Measurements from ENCODE around the gene PPTC7. TPM values are rescaled to one million over a fixed set of nuclear protein-coding genes. Genes with fewer than 3 reads are reported as not detected.

Gene PPTC7
- total and polyA plus RNA-seq, 10 of the 15 experiments (the other 5 are each of a cell fraction or from before 2014, with no cell fraction given) = 4.0 to 69.6 (median 12.3) TPM

GRCh38 chr12:110585231-110585799 is 2.2 kb upstream of the PPTC7 start:
- Histone ChIP-seq H4K20me1 (ENCODE audit: control insufficient read depth, insufficient read depth) (no peaks in the 10 kb centered on the region), H3K36me3 (ENCODE audit: control insufficient read depth in 2 of 2, insufficient read depth in 2 of 2, low read length in 1 of 2) (no peaks in the 10 kb centered on the region), H3K4me2 (ENCODE audit: control insufficient read depth, insufficient read depth) (peak overlapping the region; percentile 68), H3K27ac (ENCODE audit: control insufficient read depth, insufficient read depth) (peak overlapping the region; percentile 38; the same call in 1 of the 2 replicates), H3K79me2 (ENCODE audit: control insufficient read depth, insufficient read depth, low read length) (peaks cover 33% of the 10 kb centered on the region), H3K4me3 (no peak overlapping the region), H2AFZ (ENCODE audit: control insufficient read depth, low read depth, low read length) (peak overlapping the region; percentile 93), H3K9ac (ENCODE audit: control insufficient read depth, insufficient read depth, low read length) (no peak overlapping the region; the same call in 1 of the 2 replicates), H3K4me1 (ENCODE audit: control insufficient read depth, insufficient read depth, low read length) (peaks cover 25% of the 10 kb centered on the region), H3K27me3 (replicated peaks in 1 of 2; ENCODE audit: control insufficient read depth in 2 of 2, insufficient read depth in 2 of 2, low read length in 1 of 2) (no peaks in the 10 kb centered on the region), H3K9me3 (replicated peaks; ENCODE audit: control insufficient read depth, insufficient read depth, low read length) (no peaks in the 10 kb centered on the region)
- ChIA-PET SMC1A (ENCODE audit: uncharacterized antibody, unreplicated experiment) (interaction anchor here (0.8 to 2.7 kb wide), 15 partner anchors 9 to 134 kb away, joined by 3 to 16 read pairs (median 5); no protein-coding TSS in a partner anchor), CTCF (interaction anchor here (1.0 to 2.8 kb wide), 6 partner anchors 10 to 82 kb away, joined by 3 to 23 read pairs (median 4); no protein-coding TSS in a partner anchor), POLR2A (interaction anchor here (0.5 to 0.9 kb wide), 6 partner anchors 8 to 205 kb away, joined by 3 to 6 read pairs (median 4); no protein-coding TSS in a partner anchor), RAD21 (ENCODE audit: unreplicated experiment) (interaction anchor here (0.8 to 2.6 kb wide), 3 partner anchors 13 to 42 kb away, joined by 3 to 16 read pairs (median 5); no protein-coding TSS in a partner anchor)
- 38% methylated on average over 7 of the region's 7 CpGs for WGBS (ENCODE audit: insufficient coverage, insufficient replicate concordance, low lambda C conversion rate, missing lambda C conversion rate)
- no peak for DNase-seq (ENCODE audit: low read depth, low spot score)
- BruUV-seq (replicated peaks) = no TSS peak
- intact Hi-C loops (cut with micrococcal nuclease; ENCODE audit: unreplicated experiment) (no loop called here), in situ Hi-C loops (cut with MboI) (no loop called here)
- TF ChIP-seq GABPA (IDR thresholded peaks at IDR 0.05; ENCODE audit: low read depth) (0 out of 2 replicates have a peak, but pooled peaks have one; percentile 18), BHLHE40 (IDR thresholded peaks at IDR 0.05; ENCODE audit: borderline replicate concordance in 1 of 2, low read depth in 2 of 2, low read length in 1 of 2) (0 out of 4 replicates have a peak, but pooled peaks of 1 of the 2 experiments have one; percentile 31), HDAC6 (IDR thresholded peaks at IDR 0.05; ENCODE audit: unreplicated experiment) (no peak), RUNX3 (IDR thresholded peaks at IDR 0.05; ENCODE audit: low read length) (peak; percentile 39; the same call in 1 of the 2 replicates)
- FAIRE-seq = no peak
- ATAC-seq = no peak

Data from GM12878 (cell line).